GM23338 (cell line): ENCODE data around the gene ZGLP1. TPM values are rescaled to one million over a fixed set of nuclear protein-coding genes. Genes with fewer than 3 reads are reported as not detected.

Source experiments
- ATAC-seq: fragments of 200-7000 bp; cut with Tn5 transposase; 3 replicates; pipeline ENCODE4 v1.9.1; 2020
- DNase-seq: peaks from one replicate; pipeline ENCODE4 v3.0.0-alpha.2; 2015; ENCODE audit warnings: low spot score
- H2AFZ ChIP-seq: fragments of 200-600 bp; sonication (generic); 2 replicates; pipeline ENCODE4 v1.8.0; 2016; ENCODE audit warnings: antibody characterized with exemption, mild to moderate bottlenecking, moderate library complexity
- H3F3A ChIP-seq: fragments of 200-600 bp; sonication (generic); replicated peaks from 2 replicates; pipeline ENCODE4 v1.8.0; 2017; ENCODE audit warnings: antibody characterized with exemption, mixed run types, low read depth
- H3K27ac ChIP-seq: fragments of 200-600 bp; sonication (generic); 2 replicates; pipeline ENCODE4 v1.6.1; 2016; ENCODE audit warnings: low read depth
- H3K27me3 ChIP-seq: fragments of 200-600 bp; sonication (generic); 2 replicates; pipeline ENCODE4 v1.8.0; 2016; ENCODE audit warnings: mild to moderate bottlenecking, mixed run types, moderate library complexity; ENCODE audit not compliant: insufficient read depth
- H3K36me3 ChIP-seq: fragments of 200-600 bp; sonication (generic); 2 replicates; pipeline ENCODE4 v1.8.0; 2016; ENCODE audit warnings: mild to moderate bottlenecking; ENCODE audit not compliant: insufficient read depth
- H3K4me1 ChIP-seq: fragments of 200-600 bp; sonication (generic); 2 replicates; pipeline ENCODE4 v1.8.0; 2016; ENCODE audit warnings: mild to moderate bottlenecking, moderate library complexity; ENCODE audit not compliant: insufficient read depth
- H3K4me2 ChIP-seq: fragments of 200-600 bp; sonication (generic); 2 replicates; pipeline ENCODE4 v1.7.1; 2017; ENCODE audit warnings: mixed run types
- H3K4me3 ChIP-seq: fragments of 200-600 bp; sonication (generic); 2 replicates; pipeline ENCODE4 v1.6.1; 2016; ENCODE audit warnings: mixed run types
- H3K79me2 ChIP-seq: fragments of 200-600 bp; sonication (generic); replicated peaks from 2 replicates; pipeline ENCODE4 v1.8.0; 2017; ENCODE audit warnings: mild to moderate bottlenecking; ENCODE audit not compliant: insufficient read depth
- H3K9me2 ChIP-seq: fragments of 200-600 bp; sonication (generic); 2 replicates; pipeline ENCODE4 v1.8.0; 2017; ENCODE audit not compliant: insufficient read depth
- H4K20me1 ChIP-seq: fragments of 200-600 bp; sonication (generic); replicated peaks from 2 replicates; pipeline ENCODE4 v1.8.0; 2017; ENCODE audit warnings: mild to moderate bottlenecking; ENCODE audit not compliant: insufficient read depth
- H3K27ac Mint-ChIP-seq: 2 replicates; pipeline ENCODE4 v1.8.0; 2020; ENCODE audit warnings: inconsistent platforms, mild to moderate bottlenecking, moderate library complexity, mixed read lengths
- H3K27me3 Mint-ChIP-seq: 3 replicates; pipeline ENCODE4 v1.8.0; 2022; ENCODE audit warnings: low read depth, mild to moderate bottlenecking, moderate library complexity, mixed read lengths, inconsistent platforms; ENCODE audit not compliant: insufficient read depth, poor library complexity
- H3K36me3 Mint-ChIP-seq: 3 replicates; pipeline ENCODE4 v1.8.0; 2021; ENCODE audit warnings: low read depth, mild to moderate bottlenecking, inconsistent platforms, moderate library complexity, mixed read lengths
- H3K4me1 Mint-ChIP-seq: 3 replicates; pipeline ENCODE4 v1.8.0; 2020; ENCODE audit warnings: mild to moderate bottlenecking, inconsistent platforms, mixed read lengths
- H3K4me3 Mint-ChIP-seq: 3 replicates; pipeline ENCODE4 v1.8.0; 2021; ENCODE audit warnings: moderate library complexity, mild to moderate bottlenecking, inconsistent platforms, mixed read lengths
- H3K9me3 Mint-ChIP-seq: 3 replicates; pipeline ENCODE4 v1.8.0; 2020; ENCODE audit warnings: moderate library complexity, mild to moderate bottlenecking, inconsistent platforms, mixed read lengths
- CREB1 ChIP-seq: fragments of 250-450 bp; sonication (Bioruptor Pico); IDR thresholded peaks from 2 replicates; pipeline ENCODE4 v1.5.0; 2020; ENCODE audit warnings: low read depth, mild to moderate bottlenecking, moderate library complexity
- EZH2 ChIP-seq: fragments of 200-600 bp; sonication (generic); IDR thresholded peaks from one replicate; pipeline ENCODE4 v1.8.0; 2017; ENCODE audit warnings: antibody characterized with exemption, mild to moderate bottlenecking, low read depth; ENCODE audit not compliant: unreplicated experiment
- EZH2phosphoT487 ChIP-seq: fragments of 200-600 bp; sonication (generic); IDR thresholded peaks from one replicate; pipeline ENCODE4 v1.8.1; 2018; ENCODE audit warnings: antibody characterized with exemption; ENCODE audit not compliant: unreplicated experiment
- JUNB ChIP-seq: IDR thresholded peaks from one replicate; pipeline ENCODE4 v1.6.1; 2016; ENCODE audit warnings: antibody characterized with exemption; ENCODE audit not compliant: unreplicated experiment
- NANOG ChIP-seq: IDR thresholded peaks from 2 replicates; pipeline ENCODE4 v1.6.1; 2016; ENCODE audit warnings: antibody characterized with exemption, borderline replicate concordance
- POLR2AphosphoS5 ChIP-seq: IDR thresholded peaks from 2 replicates; pipeline ENCODE4 v1.6.1; 2016; ENCODE audit warnings: antibody characterized with exemption, low read depth
- STAT1 ChIP-seq: IDR thresholded peaks from one replicate; pipeline ENCODE4 v1.6.1; 2016; ENCODE audit warnings: antibody characterized with exemption; ENCODE audit not compliant: unreplicated experiment
- ZNF114 ChIP-seq: fragments of 250-450 bp; sonication (Bioruptor Pico); IDR thresholded peaks from 2 replicates; pipeline ENCODE4 v1.5.0; 2020; ENCODE audit warnings: mild to moderate bottlenecking, moderate library complexity
- ZNF331 ChIP-seq: fragments of 250-450 bp; sonication (Bioruptor Pico); IDR thresholded peaks from 2 replicates; pipeline ENCODE4 v1.5.0; 2020; ENCODE audit warnings: low read depth, mild to moderate bottlenecking, moderate library complexity
- polyA plus RNA-seq: library from polyadenylated mRNA; unstranded; fragments of >200 nt; fragmentation: Nextera tagmentation; extraction: Ambion mirVana; gene quantifications from 2 replicates; pipeline ENCODE4 v1.2.1, GENCODE V29; 2016
- total RNA-seq: library from RNA; depleted of rRNA; stranded (reverse); fragments of >200 nt; shearing (Covaris generic); gene quantifications from 2 replicates; pipeline ENCODE4 v1.2.3, GENCODE V29; 2014
- TF ChIP-seq, protein P1 (sequence below): fragments of 250-450 bp; sonication (Bioruptor Pico); IDR thresholded peaks from 2 replicates; pipeline ENCODE4 v1.5.0; 2020; ENCODE audit warnings: mild to moderate bottlenecking, moderate library complexity
- TF ChIP-seq, protein P2 (sequence below), 2 experiments: fragments of 200-600 bp in 1 of 2; sonication (generic) in 1 of 2; conservative IDR thresholded peaks; 2 replicates each; pipeline versions ENCODE4 v1.5.1 to v1.6.1; 2016 to 2017; ENCODE audit warnings: antibody characterized with exemption in 2 of 2, low read depth in 2 of 2, mild to moderate bottlenecking in 2 of 2, moderate library complexity in 1 of 2
- TF ChIP-seq, protein P3 (sequence below): IDR thresholded peaks from one replicate; pipeline ENCODE4 v1.6.1; 2018; ENCODE audit warnings: antibody characterized with exemption; ENCODE audit not compliant: unreplicated experiment
- TF ChIP-seq, protein P4 (sequence below): IDR thresholded peaks from 2 replicates; pipeline ENCODE4 v1.6.1; 2016; ENCODE audit warnings: antibody characterized with exemption

The ZGLP1 gene
- total and polyA plus RNA-seq, 2 experiments from 2014 or later = 1.5 to 5.3 TPM

DNA sequence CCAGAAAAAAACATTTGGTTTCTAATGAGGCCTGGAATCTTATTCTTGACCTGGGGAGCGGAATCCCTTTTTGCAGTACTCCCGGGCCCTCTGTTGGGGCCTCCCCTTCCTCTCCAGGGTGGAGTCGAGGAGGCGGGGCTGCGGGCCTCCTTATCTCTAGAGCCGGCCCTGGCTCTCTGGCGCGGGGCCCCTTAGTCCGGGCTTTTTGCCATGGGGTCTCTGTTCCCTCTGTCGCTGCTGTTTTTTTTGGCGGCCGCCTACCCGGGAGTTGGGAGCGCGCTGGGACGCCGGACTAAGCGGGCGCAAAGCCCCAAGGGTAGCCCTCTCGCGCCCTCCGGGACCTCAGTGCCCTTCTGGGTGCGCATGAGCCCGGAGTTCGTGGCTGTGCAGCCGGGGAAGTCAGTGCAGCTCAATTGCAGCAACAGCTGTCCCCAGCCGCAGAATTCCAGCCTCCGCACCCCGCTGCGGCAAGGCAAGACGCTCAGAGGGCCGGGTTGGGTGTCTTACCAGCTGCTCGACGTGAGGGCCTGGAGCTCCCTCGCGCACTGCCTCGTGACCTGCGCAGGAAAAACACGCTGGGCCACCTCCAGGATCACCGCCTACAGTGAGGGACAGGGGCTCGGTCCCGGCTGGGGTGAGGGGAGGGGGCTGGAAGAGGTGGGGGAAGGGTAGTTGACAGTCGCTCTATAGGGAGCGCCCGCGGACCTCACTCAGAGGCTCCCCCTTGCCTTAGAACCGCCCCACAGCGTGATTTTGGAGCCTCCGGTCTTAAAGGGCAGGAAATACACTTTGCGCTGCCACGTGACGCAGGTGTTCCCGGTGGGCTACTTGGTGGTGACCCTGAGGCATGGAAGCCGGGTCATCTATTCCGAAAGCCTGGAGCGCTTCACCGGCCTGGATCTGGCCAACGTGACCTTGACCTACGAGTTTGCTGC is 22.5 kb downstream of the ZGLP1 start, which contains the start of gene ICAM4:
TSS of gene ICAM4 (plus strand) at position 153 of the 935 bp plus-strand sequence. CDS start at position 211, 58 bp downstream.
- H3K4me2 ChIP-seq = peak within 1 kb of the TSS; percentile 94
- H3K36me3 ChIP-seq = no peaks in the 10 kb centered on the region
- Mint-ChIP-seq H3K4me1 (peaks cover 28% of the 10 kb centered on the region; the same call in 2 of the 3 replicates), H3K9me3 (peaks cover 3% of the 10 kb centered on the region; the same call in 1 of the 3 replicates), H3K36me3 (peaks cover 8% of the 10 kb centered on the region; the same call in 2 of the 3 replicates), H3K27ac (no peak within 1 kb of the TSS), H3K27me3 (peaks cover 59% of the 10 kb centered on the region), H3K4me3 (peak within 1 kb of the TSS; percentile 68)
- no peaks in the 10 kb centered on the region for H3K9me2 ChIP-seq
- H3K4me1 ChIP-seq = peaks cover 24% of the 10 kb centered on the region
- H3K27me3 ChIP-seq = peaks cover 62% of the 10 kb centered on the region
- no peaks in the 10 kb centered on the region; the same call in 1 of the 2 replicates for H4K20me1 ChIP-seq
- peak; percentile 84 for DNase-seq
- peak within 1 kb of the TSS; percentile 96 for H2AFZ ChIP-seq
- H3K4me3 ChIP-seq = peak within 1 kb of the TSS; percentile 71
- peak; percentile 28 for ATAC-seq
- TF ChIP-seq, protein P1, sequence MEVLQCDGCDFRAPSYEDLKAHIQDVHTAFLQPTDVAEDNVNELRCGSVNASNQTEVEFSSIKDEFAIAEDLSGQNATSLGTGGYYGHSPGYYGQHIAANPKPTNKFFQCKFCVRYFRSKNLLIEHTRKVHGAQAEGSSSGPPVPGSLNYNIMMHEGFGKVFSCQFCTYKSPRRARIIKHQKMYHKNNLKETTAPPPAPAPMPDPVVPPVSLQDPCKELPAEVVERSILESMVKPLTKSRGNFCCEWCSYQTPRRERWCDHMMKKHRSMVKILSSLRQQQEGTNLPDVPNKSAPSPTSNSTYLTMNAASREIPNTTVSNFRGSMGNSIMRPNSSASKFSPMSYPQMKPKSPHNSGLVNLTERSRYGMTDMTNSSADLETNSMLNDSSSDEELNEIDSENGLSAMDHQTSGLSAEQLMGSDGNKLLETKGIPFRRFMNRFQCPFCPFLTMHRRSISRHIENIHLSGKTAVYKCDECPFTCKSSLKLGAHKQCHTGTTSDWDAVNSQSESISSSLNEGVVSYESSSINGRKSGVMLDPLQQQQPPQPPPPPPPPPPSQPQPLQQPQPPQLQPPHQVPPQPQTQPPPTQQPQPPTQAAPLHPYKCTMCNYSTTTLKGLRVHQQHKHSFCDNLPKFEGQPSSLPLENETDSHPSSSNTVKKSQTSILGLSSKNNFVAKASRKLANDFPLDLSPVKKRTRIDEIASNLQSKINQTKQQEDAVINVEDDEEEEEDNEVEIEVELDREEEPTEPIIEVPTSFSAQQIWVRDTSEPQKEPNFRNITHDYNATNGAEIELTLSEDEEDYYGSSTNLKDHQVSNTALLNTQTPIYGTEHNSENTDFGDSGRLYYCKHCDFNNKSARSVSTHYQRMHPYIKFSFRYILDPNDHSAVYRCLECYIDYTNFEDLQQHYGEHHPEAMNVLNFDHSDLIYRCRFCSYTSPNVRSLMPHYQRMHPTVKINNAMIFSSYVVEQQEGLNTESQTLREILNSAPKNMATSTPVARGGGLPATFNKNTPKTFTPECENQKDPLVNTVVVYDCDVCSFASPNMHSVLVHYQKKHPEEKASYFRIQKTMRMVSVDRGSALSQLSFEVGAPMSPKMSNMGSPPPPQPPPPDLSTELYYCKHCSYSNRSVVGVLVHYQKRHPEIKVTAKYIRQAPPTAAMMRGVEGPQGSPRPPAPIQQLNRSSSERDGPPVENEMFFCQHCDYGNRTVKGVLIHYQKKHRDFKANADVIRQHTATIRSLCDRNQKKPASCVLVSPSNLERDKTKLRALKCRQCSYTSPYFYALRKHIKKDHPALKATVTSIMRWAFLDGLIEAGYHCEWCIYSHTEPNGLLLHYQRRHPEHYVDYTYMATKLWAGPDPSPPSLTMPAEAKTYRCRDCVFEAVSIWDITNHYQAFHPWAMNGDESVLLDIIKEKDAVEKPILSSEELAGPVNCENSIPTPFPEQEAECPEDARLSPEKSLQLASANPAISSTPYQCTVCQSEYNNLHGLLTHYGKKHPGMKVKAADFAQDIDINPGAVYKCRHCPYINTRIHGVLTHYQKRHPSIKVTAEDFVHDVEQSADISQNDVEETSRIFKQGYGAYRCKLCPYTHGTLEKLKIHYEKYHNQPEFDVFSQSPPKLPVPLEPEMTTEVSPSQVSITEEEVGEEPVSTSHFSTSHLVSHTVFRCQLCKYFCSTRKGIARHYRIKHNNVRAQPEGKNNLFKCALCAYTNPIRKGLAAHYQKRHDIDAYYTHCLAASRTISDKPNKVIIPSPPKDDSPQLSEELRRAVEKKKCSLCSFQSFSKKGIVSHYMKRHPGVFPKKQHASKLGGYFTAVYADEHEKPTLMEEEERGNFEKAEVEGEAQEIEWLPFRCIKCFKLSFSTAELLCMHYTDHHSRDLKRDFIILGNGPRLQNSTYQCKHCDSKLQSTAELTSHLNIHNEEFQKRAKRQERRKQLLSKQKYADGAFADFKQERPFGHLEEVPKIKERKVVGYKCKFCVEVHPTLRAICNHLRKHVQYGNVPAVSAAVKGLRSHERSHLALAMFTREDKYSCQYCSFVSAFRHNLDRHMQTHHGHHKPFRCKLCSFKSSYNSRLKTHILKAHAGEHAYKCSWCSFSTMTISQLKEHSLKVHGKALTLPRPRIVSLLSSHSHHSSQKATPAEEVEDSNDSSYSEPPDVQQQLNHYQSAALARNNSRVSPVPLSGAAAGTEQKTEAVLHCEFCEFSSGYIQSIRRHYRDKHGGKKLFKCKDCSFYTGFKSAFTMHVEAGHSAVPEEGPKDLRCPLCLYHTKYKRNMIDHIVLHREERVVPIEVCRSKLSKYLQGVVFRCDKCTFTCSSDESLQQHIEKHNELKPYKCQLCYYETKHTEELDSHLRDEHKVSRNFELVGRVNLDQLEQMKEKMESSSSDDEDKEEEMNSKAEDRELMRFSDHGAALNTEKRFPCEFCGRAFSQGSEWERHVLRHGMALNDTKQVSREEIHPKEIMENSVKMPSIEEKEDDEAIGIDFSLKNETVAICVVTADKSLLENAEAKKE = no peak
- no peak for TF ChIP-seq ZNF331 (CRISPR knock-in tag)
- TF ChIP-seq, protein P2, sequence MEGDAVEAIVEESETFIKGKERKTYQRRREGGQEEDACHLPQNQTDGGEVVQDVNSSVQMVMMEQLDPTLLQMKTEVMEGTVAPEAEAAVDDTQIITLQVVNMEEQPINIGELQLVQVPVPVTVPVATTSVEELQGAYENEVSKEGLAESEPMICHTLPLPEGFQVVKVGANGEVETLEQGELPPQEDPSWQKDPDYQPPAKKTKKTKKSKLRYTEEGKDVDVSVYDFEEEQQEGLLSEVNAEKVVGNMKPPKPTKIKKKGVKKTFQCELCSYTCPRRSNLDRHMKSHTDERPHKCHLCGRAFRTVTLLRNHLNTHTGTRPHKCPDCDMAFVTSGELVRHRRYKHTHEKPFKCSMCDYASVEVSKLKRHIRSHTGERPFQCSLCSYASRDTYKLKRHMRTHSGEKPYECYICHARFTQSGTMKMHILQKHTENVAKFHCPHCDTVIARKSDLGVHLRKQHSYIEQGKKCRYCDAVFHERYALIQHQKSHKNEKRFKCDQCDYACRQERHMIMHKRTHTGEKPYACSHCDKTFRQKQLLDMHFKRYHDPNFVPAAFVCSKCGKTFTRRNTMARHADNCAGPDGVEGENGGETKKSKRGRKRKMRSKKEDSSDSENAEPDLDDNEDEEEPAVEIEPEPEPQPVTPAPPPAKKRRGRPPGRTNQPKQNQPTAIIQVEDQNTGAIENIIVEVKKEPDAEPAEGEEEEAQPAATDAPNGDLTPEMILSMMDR (conservative IDR thresholded peaks at IDR 0.05; ENCODE audit: low read depth in 2 of 2) = 0 out of 4 replicates have a peak, but pooled peaks of 1 of the 2 experiments have one; percentile 4
- TF ChIP-seq, protein P3, sequence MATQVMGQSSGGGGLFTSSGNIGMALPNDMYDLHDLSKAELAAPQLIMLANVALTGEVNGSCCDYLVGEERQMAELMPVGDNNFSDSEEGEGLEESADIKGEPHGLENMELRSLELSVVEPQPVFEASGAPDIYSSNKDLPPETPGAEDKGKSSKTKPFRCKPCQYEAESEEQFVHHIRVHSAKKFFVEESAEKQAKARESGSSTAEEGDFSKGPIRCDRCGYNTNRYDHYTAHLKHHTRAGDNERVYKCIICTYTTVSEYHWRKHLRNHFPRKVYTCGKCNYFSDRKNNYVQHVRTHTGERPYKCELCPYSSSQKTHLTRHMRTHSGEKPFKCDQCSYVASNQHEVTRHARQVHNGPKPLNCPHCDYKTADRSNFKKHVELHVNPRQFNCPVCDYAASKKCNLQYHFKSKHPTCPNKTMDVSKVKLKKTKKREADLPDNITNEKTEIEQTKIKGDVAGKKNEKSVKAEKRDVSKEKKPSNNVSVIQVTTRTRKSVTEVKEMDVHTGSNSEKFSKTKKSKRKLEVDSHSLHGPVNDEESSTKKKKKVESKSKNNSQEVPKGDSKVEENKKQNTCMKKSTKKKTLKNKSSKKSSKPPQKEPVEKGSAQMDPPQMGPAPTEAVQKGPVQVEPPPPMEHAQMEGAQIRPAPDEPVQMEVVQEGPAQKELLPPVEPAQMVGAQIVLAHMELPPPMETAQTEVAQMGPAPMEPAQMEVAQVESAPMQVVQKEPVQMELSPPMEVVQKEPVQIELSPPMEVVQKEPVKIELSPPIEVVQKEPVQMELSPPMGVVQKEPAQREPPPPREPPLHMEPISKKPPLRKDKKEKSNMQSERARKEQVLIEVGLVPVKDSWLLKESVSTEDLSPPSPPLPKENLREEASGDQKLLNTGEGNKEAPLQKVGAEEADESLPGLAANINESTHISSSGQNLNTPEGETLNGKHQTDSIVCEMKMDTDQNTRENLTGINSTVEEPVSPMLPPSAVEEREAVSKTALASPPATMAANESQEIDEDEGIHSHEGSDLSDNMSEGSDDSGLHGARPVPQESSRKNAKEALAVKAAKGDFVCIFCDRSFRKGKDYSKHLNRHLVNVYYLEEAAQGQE = no peak
- TF ChIP-seq EZH2phosphoT487 = no peak
- TF ChIP-seq, protein P4, sequence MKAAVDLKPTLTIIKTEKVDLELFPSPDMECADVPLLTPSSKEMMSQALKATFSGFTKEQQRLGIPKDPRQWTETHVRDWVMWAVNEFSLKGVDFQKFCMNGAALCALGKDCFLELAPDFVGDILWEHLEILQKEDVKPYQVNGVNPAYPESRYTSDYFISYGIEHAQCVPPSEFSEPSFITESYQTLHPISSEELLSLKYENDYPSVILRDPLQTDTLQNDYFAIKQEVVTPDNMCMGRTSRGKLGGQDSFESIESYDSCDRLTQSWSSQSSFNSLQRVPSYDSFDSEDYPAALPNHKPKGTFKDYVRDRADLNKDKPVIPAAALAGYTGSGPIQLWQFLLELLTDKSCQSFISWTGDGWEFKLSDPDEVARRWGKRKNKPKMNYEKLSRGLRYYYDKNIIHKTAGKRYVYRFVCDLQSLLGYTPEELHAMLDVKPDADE = no peak
- no peak for TF ChIP-seq NANOG
- TF ChIP-seq POLR2AphosphoS5 = no peak
- no peak for TF ChIP-seq CREB1
- TF ChIP-seq EZH2 = peak; percentile 49
- TF ChIP-seq JUNB = no peak
- no peak for TF ChIP-seq STAT1
- TF ChIP-seq ZNF114 (CRISPR knock-in tag) = no peak
- H3F3A ChIP-seq = peaks cover 15% of the 10 kb centered on the region; the same call in 1 of the 2 replicates
- H3K79me2 ChIP-seq = no peaks in the 10 kb centered on the region
- no peak within 1 kb of the TSS for H3K27ac ChIP-seq
